Measurements from ENCODE around the gene RPAP3.

GRCh38 chr12:47739297-47739696 is 33.5 kb upstream of the RPAP3 start:
- no peak for TF ChIP-seq POLR2AphosphoS5 (IDR thresholded peaks at IDR 0.05; ENCODE audit: low read depth, low read length)
- no peak for TF ChIP-seq POLR2A (IDR thresholded peaks at IDR 0.05; ENCODE audit: low read depth, low read length)
